HepG2 (cell line): Measurements from ENCODE around the gene EMC9. TPM values are rescaled to one million over a fixed set of nuclear protein-coding genes. Genes with fewer than 3 reads are reported as not detected.
A peak's percentile ranks its signal among the peaks of the same experiment; 100 is the strongest.

Source experiments
- ARNTL ChIP-seq: sonication (generic); formaldehyde crosslinking; IDR thresholded peaks from 2 replicates; pipeline ENCODE4 v1.4.0; 2020; ENCODE audit warnings: mild to moderate bottlenecking, missing genetic modification reagents
- ERF ChIP-seq: IDR thresholded peaks from 2 replicates; pipeline ENCODE4 v1.6.1; 2018; ENCODE audit warnings: missing biosample characterization, missing genetic modification reagents
- FOXA3 ChIP-seq: IDR thresholded peaks from 2 replicates; pipeline ENCODE4 v1.6.1; 2016; ENCODE audit warnings: missing genetic modification reagents, missing compliant biosample characterization
- HNRNPL ChIP-seq: fragments of 200-400 bp; formaldehyde crosslinking; IDR thresholded peaks from 2 replicates; pipeline ENCODE4 v1.6.1; 2017; ENCODE audit warnings: mild to moderate bottlenecking, low read depth, low read length
- HOXA7 ChIP-seq: sonication (generic); formaldehyde crosslinking; IDR thresholded peaks from 2 replicates; pipeline ENCODE4 v1.8.1; 2022; ENCODE audit warnings: mild to moderate bottlenecking, missing genetic modification reagents, moderate library complexity
- KAT7 ChIP-seq: IDR thresholded peaks from 2 replicates; pipeline ENCODE4 v1.6.1; 2018; ENCODE audit warnings: borderline replicate concordance, missing compliant biosample characterization
- KLF15 ChIP-seq: sonication (generic); formaldehyde crosslinking; IDR thresholded peaks from 2 replicates; pipeline ENCODE4 v1.8.1; 2023; ENCODE audit warnings: borderline replicate concordance, mild to moderate bottlenecking, inconsistent platforms, missing genetic modification reagents, mixed read lengths
- MAF1 ChIP-seq: sonication (generic); formaldehyde crosslinking; IDR thresholded peaks from 2 replicates; pipeline ENCODE4 v1.5.0; 2020; ENCODE audit warnings: missing genetic modification reagents, borderline replicate concordance
- MBNL3 ChIP-seq: fragments of 250-450 bp; sonication (Bioruptor Pico); conservative IDR thresholded peaks from 2 replicates; pipeline ENCODE4 v1.8.0; 2022; ENCODE audit warnings: mild to moderate bottlenecking, inconsistent platforms
- MEIS1 ChIP-seq: sonication (generic); formaldehyde crosslinking; IDR thresholded peaks from 2 replicates; pipeline ENCODE4 v1.9.0; 2021; ENCODE audit warnings: mild to moderate bottlenecking, missing genetic modification reagents, moderate library complexity, borderline replicate concordance
- SCMH1 ChIP-seq: sonication (generic); formaldehyde crosslinking; IDR thresholded peaks from 2 replicates; pipeline ENCODE4 v1.9.0; 2021; ENCODE audit warnings: missing genetic modification reagents, mild to moderate bottlenecking, borderline replicate concordance
- TBL1XR1 ChIP-seq: fragments of 150-350 bp; IDR thresholded peaks from 2 replicates; pipeline ENCODE4 v1.6.1; 2014; ENCODE audit warnings: borderline replicate concordance, low read length; ENCODE audit not compliant: partially characterized antibody
- TCF7 ChIP-seq: sonication (generic); IDR thresholded peaks from 2 replicates; pipeline ENCODE4 v1.6.1; 2016; ENCODE audit warnings: antibody characterized with exemption, low read depth
- TP53 ChIP-seq: sonication (generic); formaldehyde crosslinking; conservative IDR thresholded peaks from 2 replicates; pipeline ENCODE4 v1.4.0; 2020; ENCODE audit warnings: missing genetic modification reagents
- ZBTB38 ChIP-seq: sonication (generic); formaldehyde crosslinking; IDR thresholded peaks from 2 replicates; pipeline ENCODE4 v1.5.1; 2020; ENCODE audit warnings: mild to moderate bottlenecking, missing genetic modification reagents
- ZNF143 ChIP-seq: sonication (generic); formaldehyde crosslinking; IDR thresholded peaks from 2 replicates; pipeline ENCODE4 v1.4.0; 2020; ENCODE audit warnings: missing genetic modification reagents
- ZNF20 ChIP-seq: sonication (generic); formaldehyde crosslinking; IDR thresholded peaks from 2 replicates; pipeline ENCODE4 v1.4.0; 2020; ENCODE audit warnings: mild to moderate bottlenecking, moderate library complexity, missing genetic modification reagents
- ZNF296 ChIP-seq: sonication (generic); formaldehyde crosslinking; conservative IDR thresholded peaks from 2 replicates; pipeline ENCODE4 v1.5.0; 2020; ENCODE audit warnings: mild to moderate bottlenecking, missing genetic modification reagents
- ZNF431 ChIP-seq: sonication (generic); formaldehyde crosslinking; IDR thresholded peaks from 2 replicates; pipeline ENCODE4 v1.9.0; 2022; ENCODE audit warnings: missing genetic modification reagents, low read depth, mild to moderate bottlenecking, borderline replicate concordance
- ZNF740 ChIP-seq: sonication (generic); formaldehyde crosslinking; IDR thresholded peaks from 2 replicates; pipeline ENCODE4 v1.4.0; 2020; ENCODE audit warnings: missing genetic modification reagents
- ZNF768 ChIP-seq: sonication (generic); formaldehyde crosslinking; IDR thresholded peaks from 2 replicates; pipeline ENCODE4 v1.4.0; 2020; ENCODE audit warnings: missing genetic modification reagents
- ZSCAN12 ChIP-seq: sonication (generic); formaldehyde crosslinking; IDR thresholded peaks from 2 replicates; pipeline ENCODE4 v1.9.0; 2021; ENCODE audit warnings: mild to moderate bottlenecking, missing genetic modification reagents
- ZSCAN31 ChIP-seq: sonication (generic); formaldehyde crosslinking; IDR thresholded peaks from 2 replicates; pipeline ENCODE4 v1.5.0; 2020; ENCODE audit warnings: low read depth, mild to moderate bottlenecking, missing genetic modification reagents
- polyA plus RNA-seq, 8 experiments: library from polyadenylated mRNA; depleted of rRNA in 3 of 8; stranded (reverse) in 7 of 8; unstranded in 1 of 8; fragments of >200 nt; fragmentation: Illumina TruSeq in 4 of 8; extraction: Trizol in 4 of 8; gene quantifications; 2 replicates each; pipeline versions ENCODE4 v1.2.1 to v1.2.3, GENCODE V29; 2011 to 2016; ENCODE audit warnings: low read depth in 4 of 8, missing spikeins in 1 of 8, mixed read lengths in 1 of 8; ENCODE audit not compliant: insufficient read depth in 1 of 8
- total RNA-seq, 5 experiments: library from RNA; depleted of rRNA; stranded (reverse); fragments of >200 nt; fragmentation: Illumina TruSeq; extraction: Trizol; gene quantifications; 2 replicates each; pipeline ENCODE4 v1.2.3, GENCODE V29; 2016; ENCODE audit warnings: low read depth in 1 of 5
- TF ChIP-seq, protein P1 (sequence below): sonication (generic); formaldehyde crosslinking; IDR thresholded peaks from 2 replicates; pipeline ENCODE4 v1.5.0; 2020; ENCODE audit warnings: mild to moderate bottlenecking, missing genetic modification reagents, borderline replicate concordance
- TF ChIP-seq, protein P2 (sequence below): sonication (generic); formaldehyde crosslinking; IDR thresholded peaks from 2 replicates; pipeline ENCODE4 v1.4.0; 2020; ENCODE audit warnings: missing genetic modification reagents
- TF ChIP-seq, protein P3 (sequence below): IDR thresholded peaks from 2 replicates; pipeline ENCODE4 v1.6.1; 2016; ENCODE audit warnings: missing genetic modification reagents, missing compliant biosample characterization

EMC9 gene
- total and polyA plus RNA-seq, 2 of the 13 experiments (the other 11 are each of a cell fraction or from before 2014, with no cell fraction given) = 60.5 to 78.7 TPM

- TF ChIP-seq ZNF296 (CRISPR knock-in tag) = no peak
- TF ChIP-seq ZNF768 (CRISPR knock-in tag) = 0 out of 2 replicates have a peak, but pooled peaks have one; percentile 23
- peak; percentile 96; the same call in 1 of the 2 replicates for TF ChIP-seq ZSCAN12
- peak; percentile 82 for TF ChIP-seq KAT7 (CRISPR knock-in tag)
- TF ChIP-seq TBL1XR1 = no peak
- no peak for TF ChIP-seq TCF7
- TF ChIP-seq ZNF431 (CRISPR knock-in tag) = no peak
- TF ChIP-seq ERF (CRISPR knock-in tag) = no peak
- TF ChIP-seq, protein P1, sequence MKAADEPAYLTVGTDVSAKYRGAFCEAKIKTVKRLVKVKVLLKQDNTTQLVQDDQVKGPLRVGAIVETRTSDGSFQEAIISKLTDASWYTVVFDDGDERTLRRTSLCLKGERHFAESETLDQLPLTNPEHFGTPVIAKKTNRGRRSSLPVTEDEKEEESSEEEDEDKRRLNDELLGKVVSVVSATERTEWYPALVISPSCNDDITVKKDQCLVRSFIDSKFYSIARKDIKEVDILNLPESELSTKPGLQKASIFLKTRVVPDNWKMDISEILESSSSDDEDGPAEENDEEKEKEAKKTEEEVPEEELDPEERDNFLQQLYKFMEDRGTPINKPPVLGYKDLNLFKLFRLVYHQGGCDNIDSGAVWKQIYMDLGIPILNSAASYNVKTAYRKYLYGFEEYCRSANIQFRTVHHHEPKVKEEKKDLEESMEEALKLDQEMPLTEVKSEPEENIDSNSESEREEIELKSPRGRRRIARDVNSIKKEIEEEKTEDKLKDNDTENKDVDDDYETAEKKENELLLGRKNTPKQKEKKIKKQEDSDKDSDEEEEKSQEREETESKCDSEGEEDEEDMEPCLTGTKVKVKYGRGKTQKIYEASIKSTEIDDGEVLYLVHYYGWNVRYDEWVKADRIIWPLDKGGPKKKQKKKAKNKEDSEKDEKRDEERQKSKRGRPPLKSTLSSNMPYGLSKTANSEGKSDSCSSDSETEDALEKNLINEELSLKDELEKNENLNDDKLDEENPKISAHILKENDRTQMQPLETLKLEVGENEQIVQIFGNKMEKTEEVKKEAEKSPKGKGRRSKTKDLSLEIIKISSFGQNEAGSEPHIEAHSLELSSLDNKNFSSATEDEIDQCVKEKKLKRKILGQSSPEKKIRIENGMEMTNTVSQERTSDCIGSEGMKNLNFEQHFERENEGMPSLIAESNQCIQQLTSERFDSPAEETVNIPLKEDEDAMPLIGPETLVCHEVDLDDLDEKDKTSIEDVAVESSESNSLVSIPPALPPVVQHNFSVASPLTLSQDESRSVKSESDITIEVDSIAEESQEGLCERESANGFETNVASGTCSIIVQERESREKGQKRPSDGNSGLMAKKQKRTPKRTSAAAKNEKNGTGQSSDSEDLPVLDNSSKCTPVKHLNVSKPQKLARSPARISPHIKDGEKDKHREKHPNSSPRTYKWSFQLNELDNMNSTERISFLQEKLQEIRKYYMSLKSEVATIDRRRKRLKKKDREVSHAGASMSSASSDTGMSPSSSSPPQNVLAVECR (CRISPR knock-in tag) = no peak
- TF ChIP-seq, protein P2, sequence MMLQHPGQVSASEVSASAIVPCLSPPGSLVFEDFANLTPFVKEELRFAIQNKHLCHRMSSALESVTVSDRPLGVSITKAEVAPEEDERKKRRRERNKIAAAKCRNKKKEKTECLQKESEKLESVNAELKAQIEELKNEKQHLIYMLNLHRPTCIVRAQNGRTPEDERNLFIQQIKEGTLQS (CRISPR knock-in tag) = peak; percentile 68
- TF ChIP-seq MBNL3 (CRISPR knock-in tag) = no peak
- no peak; the same call in 1 of the 2 replicates for TF ChIP-seq ZNF143 (CRISPR knock-in tag)
- no peak for TF ChIP-seq SCMH1 (CRISPR knock-in tag)
- no peak for TF ChIP-seq ZNF740 (CRISPR knock-in tag)
- no peak for TF ChIP-seq HOXA7 (CRISPR knock-in tag)
- no peak for TF ChIP-seq ZNF20
- peak; percentile 85 for TF ChIP-seq ZBTB38 (CRISPR knock-in tag)
- TF ChIP-seq KLF15 (CRISPR knock-in tag) = no peak; the same call in 1 of the 2 replicates
- TF ChIP-seq, protein P3, sequence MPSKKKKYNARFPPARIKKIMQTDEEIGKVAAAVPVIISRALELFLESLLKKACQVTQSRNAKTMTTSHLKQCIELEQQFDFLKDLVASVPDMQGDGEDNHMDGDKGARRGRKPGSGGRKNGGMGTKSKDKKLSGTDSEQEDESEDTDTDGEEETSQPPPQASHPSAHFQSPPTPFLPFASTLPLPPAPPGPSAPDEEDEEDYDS (CRISPR knock-in tag) = peak; percentile 97
- no peak for TF ChIP-seq MAF1 (CRISPR knock-in tag)
- TF ChIP-seq ARNTL = peak; percentile 80; the same call in 1 of the 2 replicates
- TF ChIP-seq ZSCAN31 (CRISPR knock-in tag) = no peak; the same call in 1 of the 2 replicates
- peak; percentile 82 for TF ChIP-seq HNRNPL
- peak; percentile 38 for TF ChIP-seq MEIS1 (CRISPR knock-in tag)
- TF ChIP-seq TP53 (CRISPR knock-in tag) = peak; percentile 77
- TF ChIP-seq FOXA3 (CRISPR knock-in tag) = no peak
These were observed 5.8 kb upstream of the EMC9 start, which contains the start of gene RNF31 (continued) for GRCh38 chr14:24146978-24147760.
